Measurements from ENCODE around the gene WRAP53.

The WRAP53 gene

DNA sequence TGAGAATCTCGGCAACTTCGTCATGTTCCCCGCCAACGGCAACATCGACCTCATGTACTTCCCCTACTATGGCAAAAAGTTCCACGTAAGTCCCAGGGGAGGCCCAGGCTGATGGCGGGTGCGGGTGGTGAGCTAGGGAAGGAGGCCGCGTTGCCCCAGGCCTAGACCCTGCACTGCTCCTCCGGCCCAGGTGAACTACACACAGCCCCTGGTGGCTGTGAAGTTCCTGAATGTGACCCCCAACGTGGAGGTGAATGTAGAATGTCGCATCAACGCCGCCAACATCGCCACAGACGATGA is 32.8 kb upstream of the WRAP53 start:
- no peak overlapping the region for H3K27ac ChIP-seq (ENCODE audit: insufficient read depth in 1 of 2, low read depth in 1 of 2, low read length in 2 of 2, poor library complexity in 1 of 2, severe bottlenecking in 2 of 2)
- CTCF ChIA-PET = interaction anchor here (1.0 to 2.0 kb wide), 3 partner anchors 25 to 277 kb away, joined by 3 to 7 read pairs (median 4); partner anchors contain the start of genes SHBG and TP53
- no peak for DNase-seq
- WGBS (ENCODE audit: insufficient coverage) = 89% methylated on average over 10 of the region's 17 CpGs
- H3K36me3 ChIP-seq (ENCODE audit: control insufficient read depth in 4 of 4, insufficient read depth in 4 of 4, low read length in 3 of 4) = no peaks in the 10 kb centered on the region
- POLR2A ChIA-PET = interaction anchor here (0.6 to 0.8 kb wide), 2 partner anchors 17 to 32 kb away, joined by 3 to 7 read pairs; partner anchors contain the start of gene TP53
- no peaks in the 10 kb centered on the region for H3K9me3 ChIP-seq (ENCODE audit: control extremely low read depth in 1 of 5, control insufficient read depth in 4 of 5, insufficient read depth in 2 of 5, low read depth in 1 of 5, low read length in 4 of 5)
- H3K4me3 ChIP-seq (ENCODE audit: control insufficient read depth in 1 of 7, extremely low read depth in 1 of 7, insufficient read depth in 4 of 7, low read depth in 2 of 7, low read length in 6 of 7) = no peak overlapping the region
- H3K27me3 ChIP-seq (replicated peaks in 2 of 5; ENCODE audit: control insufficient read depth in 4 of 5, insufficient read depth in 5 of 5, low read length in 4 of 5) = peaks cover 0 to 38% (median 26%) of the 10 kb centered on the region in 5 experiments
- peaks cover 0 to 14% (median 12%) of the 10 kb centered on the region in 4 experiments for H3K4me1 ChIP-seq (ENCODE audit: control extremely low read depth in 1 of 4, control insufficient read depth in 4 of 4, insufficient read depth in 4 of 4, low read length in 3 of 4)

GRCh38 chr17:7656958-7657609 is 31.2 kb upstream of the WRAP53 start:
- ChIA-PET CTCF (interaction anchor here (1.1 to 2.2 kb wide), 3 partner anchors 16 to 30 kb away, joined by 3 to 7 read pairs (median 4); partner anchors contain the start of gene TP53), POLR2A (interaction anchor here (1.0 kb wide), 1 partner anchor 9 kb away, joined by 4 read pairs; no protein-coding TSS in a partner anchor)
- Histone ChIP-seq H3K4me3 (ENCODE audit: control insufficient read depth in 1 of 7, extremely low read depth in 1 of 7, insufficient read depth in 4 of 7, low read depth in 2 of 7, low read length in 6 of 7) (no peak overlapping the region), H3K9me3 (ENCODE audit: control extremely low read depth in 1 of 5, control insufficient read depth in 4 of 5, insufficient read depth in 2 of 5, low read depth in 1 of 5, low read length in 4 of 5) (no peaks in the 10 kb centered on the region), H3K27me3 (replicated peaks in 2 of 5; ENCODE audit: control insufficient read depth in 4 of 5, insufficient read depth in 5 of 5, low read length in 4 of 5) (peaks cover 0 to 25% (median 18%) of the 10 kb centered on the region in 5 experiments), H3K36me3 (ENCODE audit: control insufficient read depth in 4 of 4, insufficient read depth in 4 of 4, low read length in 3 of 4) (no peaks in the 10 kb centered on the region), H3K27ac (ENCODE audit: insufficient read depth in 1 of 2, low read depth in 1 of 2, low read length in 2 of 2, poor library complexity in 1 of 2, severe bottlenecking in 2 of 2) (no peak overlapping the region), H3K4me1 (ENCODE audit: control extremely low read depth in 1 of 4, control insufficient read depth in 4 of 4, insufficient read depth in 4 of 4, low read length in 3 of 4) (no peaks in the 10 kb centered on the region)
- WGBS (ENCODE audit: insufficient coverage) = 92% methylated on average over 8 of the region's 10 CpGs
- peak in 2 of 3 donors; percentile 48 to 60 for DNase-seq

GRCh38 chr17:7667656-7668406 is 20.4 kb upstream of the WRAP53 start:
- Histone ChIP-seq H3K9me3 (ENCODE audit: control extremely low read depth in 1 of 5, control insufficient read depth in 4 of 5, insufficient read depth in 2 of 5, low read depth in 1 of 5, low read length in 4 of 5) (no peaks in the 10 kb centered on the region), H3K4me3 (ENCODE audit: control insufficient read depth in 1 of 7, extremely low read depth in 1 of 7, insufficient read depth in 4 of 7, low read depth in 2 of 7, low read length in 6 of 7) (no peak overlapping the region), H3K4me1 (ENCODE audit: control extremely low read depth in 1 of 4, control insufficient read depth in 4 of 4, insufficient read depth in 4 of 4, low read length in 3 of 4) (no peaks in the 10 kb centered on the region), H3K27ac (ENCODE audit: insufficient read depth in 1 of 2, low read depth in 1 of 2, low read length in 2 of 2, poor library complexity in 1 of 2, severe bottlenecking in 2 of 2) (no peak overlapping the region), H3K36me3 (ENCODE audit: control insufficient read depth in 4 of 4, insufficient read depth in 4 of 4, low read length in 3 of 4) (peaks cover 11 to 55% (median 42%) of the 10 kb centered on the region in 4 experiments), H3K27me3 (replicated peaks in 2 of 5; ENCODE audit: control insufficient read depth in 4 of 5, insufficient read depth in 5 of 5, low read length in 4 of 5) (no peaks in the 10 kb centered on the region)
- POLR2A ChIA-PET = interaction anchor here (0.5 to 0.8 kb wide), 2 partner anchors 56 to 313 kb away, joined by 3 read pairs; no protein-coding TSS in a partner anchor
- WGBS (ENCODE audit: insufficient coverage) = 97% methylated on average over 5 of the region's 10 CpGs
- no peak for DNase-seq
- CTCF ChIA-PET = interaction anchor here (0.7 to 2.1 kb wide), 6 partner anchors 9 to 69 kb away, joined by 3 to 8 read pairs (median 3); no protein-coding TSS in a partner anchor

- 97% methylated on average over 6 of the region's 7 CpGs for WGBS (ENCODE audit: insufficient coverage)
- Histone ChIP-seq H3K4me3 (ENCODE audit: control insufficient read depth in 1 of 7, extremely low read depth in 1 of 7, insufficient read depth in 4 of 7, low read depth in 2 of 7, low read length in 6 of 7) (no peak overlapping the region), H3K36me3 (ENCODE audit: control insufficient read depth in 4 of 4, insufficient read depth in 4 of 4, low read length in 3 of 4) (peaks cover 16 to 60% (median 48%) of the 10 kb centered on the region in 4 experiments), H3K9me3 (ENCODE audit: control extremely low read depth in 1 of 5, control insufficient read depth in 4 of 5, insufficient read depth in 2 of 5, low read depth in 1 of 5, low read length in 4 of 5) (peaks cover 0 to 3% (median 3%) of the 10 kb centered on the region in 5 experiments), H3K27ac (ENCODE audit: insufficient read depth in 1 of 2, low read depth in 1 of 2, low read length in 2 of 2, poor library complexity in 1 of 2, severe bottlenecking in 2 of 2) (no peak overlapping the region), H3K4me1 (ENCODE audit: control extremely low read depth in 1 of 4, control insufficient read depth in 4 of 4, insufficient read depth in 4 of 4, low read length in 3 of 4) (no peaks in the 10 kb centered on the region), H3K27me3 (replicated peaks in 2 of 5; ENCODE audit: control insufficient read depth in 4 of 5, insufficient read depth in 5 of 5, low read length in 4 of 5) (no peaks in the 10 kb centered on the region)
- ChIA-PET POLR2A (no interaction called here), CTCF (interaction anchor here (0.7 to 2.1 kb wide), 3 partner anchors 10 to 70 kb away, joined by 3 to 8 read pairs (median 3); partner anchors contain the start of gene ATP1B2)
- DNase-seq = no peak
Observed at GRCh38 chr17:7668482-7668881, 19.8 kb upstream of the WRAP53 start.

DNA sequence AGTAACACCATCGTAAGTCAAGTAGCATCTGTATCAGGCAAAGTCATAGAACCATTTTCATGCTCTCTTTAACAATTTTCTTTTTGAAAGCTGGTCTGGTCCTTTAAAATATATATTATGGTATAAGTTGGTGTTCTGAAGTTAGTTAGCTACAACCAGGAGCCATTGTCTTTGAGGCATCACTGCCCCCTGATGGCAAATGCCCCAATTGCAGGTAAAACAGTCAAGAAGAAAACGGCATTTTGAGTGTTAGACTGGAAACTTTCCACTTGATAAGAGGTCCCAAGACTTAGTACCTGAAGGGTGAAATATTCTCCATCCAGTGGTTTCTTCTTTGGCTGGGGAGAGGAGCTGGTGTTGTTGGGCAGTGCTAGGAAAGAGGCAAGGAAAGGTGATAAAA is 15.0 kb upstream of the WRAP53 start:
- H3K9me3 ChIP-seq (ENCODE audit: control extremely low read depth in 1 of 5, control insufficient read depth in 4 of 5, insufficient read depth in 2 of 5, low read depth in 1 of 5, low read length in 4 of 5) = peaks cover 0 to 11% (median 10%) of the 10 kb centered on the region in 5 experiments
- peaks cover 18 to 67% (median 62%) of the 10 kb centered on the region in 4 experiments for H3K36me3 ChIP-seq (ENCODE audit: control insufficient read depth in 4 of 4, insufficient read depth in 4 of 4, low read length in 3 of 4)
- DNase-seq = peak; percentile 16 to 65 (median 40)
- H3K27ac ChIP-seq (ENCODE audit: insufficient read depth in 1 of 2, low read depth in 1 of 2, low read length in 2 of 2, poor library complexity in 1 of 2, severe bottlenecking in 2 of 2) = no peak overlapping the region
- no peaks in the 10 kb centered on the region for H3K4me1 ChIP-seq (ENCODE audit: control extremely low read depth in 1 of 4, control insufficient read depth in 4 of 4, insufficient read depth in 4 of 4, low read length in 3 of 4)
- ChIA-PET POLR2A (no interaction called here), CTCF (interaction anchor here (0.9 to 3.3 kb wide), 5 partner anchors 9 to 41 kb away, joined by 3 to 13 read pairs (median 5); partner anchors contain the start of genes TP53 and WRAP53)
- 100% methylated on average over 1 of the region's 2 CpGs for WGBS (ENCODE audit: insufficient coverage)
- no peaks in the 10 kb centered on the region for H3K27me3 ChIP-seq (replicated peaks in 2 of 5; ENCODE audit: control insufficient read depth in 4 of 5, insufficient read depth in 5 of 5, low read length in 4 of 5)
- H3K4me3 ChIP-seq (ENCODE audit: control insufficient read depth in 1 of 7, extremely low read depth in 1 of 7, insufficient read depth in 4 of 7, low read depth in 2 of 7, low read length in 6 of 7) = no peak overlapping the region

- no peak for DNase-seq
- no peaks in the 10 kb centered on the region for H3K4me1 ChIP-seq (ENCODE audit: control extremely low read depth in 1 of 4, control insufficient read depth in 4 of 4, insufficient read depth in 4 of 4, low read length in 3 of 4)
- ChIA-PET POLR2A (interaction anchor here (0.7 kb wide), 1 partner anchor 8 kb away, joined by 4 read pairs; no protein-coding TSS in a partner anchor), CTCF (interaction anchor here (1.0 to 3.4 kb wide), 4 partner anchors 10 to 43 kb away, joined by 3 to 13 read pairs (median 7); partner anchors contain the start of gene WRAP53)
- no peak overlapping the region for H3K4me3 ChIP-seq (ENCODE audit: control insufficient read depth in 1 of 7, extremely low read depth in 1 of 7, insufficient read depth in 4 of 7, low read depth in 2 of 7, low read length in 6 of 7)
- peaks cover 13 to 55% (median 50%) of the 10 kb centered on the region in 4 experiments for H3K36me3 ChIP-seq (ENCODE audit: control insufficient read depth in 4 of 4, insufficient read depth in 4 of 4, low read length in 3 of 4)
- WGBS (ENCODE audit: insufficient coverage) = 97% methylated on average over 11 of the region's 14 CpGs
- H3K9me3 ChIP-seq (ENCODE audit: control extremely low read depth in 1 of 5, control insufficient read depth in 4 of 5, insufficient read depth in 2 of 5, low read depth in 1 of 5, low read length in 4 of 5) = peaks cover 0 to 11% (median 10%) of the 10 kb centered on the region in 5 experiments
- H3K27ac ChIP-seq (ENCODE audit: insufficient read depth in 1 of 2, low read depth in 1 of 2, low read length in 2 of 2, poor library complexity in 1 of 2, severe bottlenecking in 2 of 2) = no peak overlapping the region
- H3K27me3 ChIP-seq (replicated peaks in 2 of 5; ENCODE audit: control insufficient read depth in 4 of 5, insufficient read depth in 5 of 5, low read length in 4 of 5) = no peaks in the 10 kb centered on the region
Observed at GRCh38 chr17:7674934-7675333, 13.3 kb upstream of the WRAP53 start.
